ENCODE data around the gene PHF13. TPM values are rescaled to one million over a fixed set of nuclear protein-coding genes. Genes with fewer than 3 reads are reported as not detected.

Gene PHF13
- total RNA-seq, 3 donors from 2014 or later (not counting 1 experiment from before 2014, with no cell fraction given), result 7.3 to 14.2 (median 10.9) TPM

DNA sequence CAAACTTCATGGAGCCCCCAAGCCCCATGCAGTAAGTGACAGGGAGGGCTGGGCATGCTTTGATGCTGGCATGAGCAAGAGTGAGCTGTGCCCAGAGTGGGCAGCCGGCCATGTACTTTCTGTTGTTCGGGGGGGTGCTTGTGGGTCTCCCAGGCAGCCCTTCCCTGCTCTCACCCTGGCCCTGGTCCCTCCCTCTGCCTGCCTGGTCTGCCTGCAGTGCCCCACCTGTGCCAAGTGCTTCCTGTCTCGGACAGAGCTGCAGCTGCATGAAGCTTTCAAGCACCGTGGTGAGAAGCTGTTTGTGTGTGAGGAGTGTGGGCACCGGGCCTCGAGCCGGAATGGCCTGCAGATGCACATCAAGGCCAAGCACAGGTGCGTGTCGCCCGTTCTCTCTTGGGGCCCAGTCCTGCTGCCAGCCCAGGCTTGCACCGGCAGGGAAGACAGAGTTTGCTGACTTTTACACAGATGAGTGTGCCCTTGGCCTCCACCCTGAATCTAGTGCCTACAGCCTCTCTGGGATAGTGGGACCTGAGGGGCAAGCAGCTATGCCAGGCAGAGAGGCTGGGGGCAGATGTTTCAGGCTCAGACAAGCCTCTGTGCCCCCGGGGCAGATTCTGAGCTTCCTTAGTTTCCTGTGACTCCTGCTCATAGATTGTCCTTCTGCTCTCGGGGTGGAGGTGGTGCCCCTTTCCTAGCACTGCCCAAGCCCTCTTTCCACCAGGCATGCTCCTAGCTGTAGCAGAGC is 26.1 kb upstream of the PHF13 start:
- no peak for ATAC-seq
- Mint-ChIP-seq H3K4me3 (no peak overlapping the region), H3K27ac (no peak overlapping the region), H3K4me1 (peaks cover 29 to 43% of the 10 kb centered on the region in 2 donors), H3K9me3 (no peaks in the 10 kb centered on the region), H3K27me3 (ENCODE audit: low read depth in 2 of 2) (no peaks in the 10 kb centered on the region), H3K36me3 (no peaks in the 10 kb centered on the region)
- H3K27me3 ChIP-seq (ENCODE audit: control insufficient read depth, insufficient read depth, low read length), result no peaks in the 10 kb centered on the region
- TF ChIP-seq CTCF (IDR thresholded peaks at IDR 0.05), result no peak
- no peaks in the 10 kb centered on the region for H3K9me3 ChIP-seq (ENCODE audit: control insufficient read depth, insufficient read depth, low read length)
- no peak overlapping the region for H3K4me3 ChIP-seq (ENCODE audit: low read length)
- peaks cover 27% of the 10 kb centered on the region for H3K4me1 ChIP-seq (ENCODE audit: control insufficient read depth, insufficient read depth, low read length)
- 41% methylated on average over 13 of the region's 13 CpGs for WGBS (ENCODE audit: insufficient coverage)
- no peak overlapping the region for H3K27ac ChIP-seq (ENCODE audit: low read length)
- intact Hi-C loops (cut with micrococcal nuclease), result no loop called here
- no peak for DNase-seq
- H3K36me3 ChIP-seq (ENCODE audit: control insufficient read depth, insufficient read depth, low read length), result peaks cover 30% of the 10 kb centered on the region

GRCh38 chr1:6588128-6588892 is 25.2 kb upstream of the PHF13 start:
- Histone ChIP-seq H3K36me3 (ENCODE audit: control insufficient read depth, insufficient read depth, low read length) (peaks cover 39% of the 10 kb centered on the region), H3K27ac (ENCODE audit: low read length) (no peak overlapping the region), H3K27me3 (ENCODE audit: control insufficient read depth, insufficient read depth, low read length) (no peaks in the 10 kb centered on the region), H3K4me1 (ENCODE audit: control insufficient read depth, insufficient read depth, low read length) (peaks cover 28% of the 10 kb centered on the region), H3K9me3 (ENCODE audit: control insufficient read depth, insufficient read depth, low read length) (no peaks in the 10 kb centered on the region), H3K4me3 (ENCODE audit: low read length) (no peak overlapping the region)
- Mint-ChIP-seq H3K4me1 (peaks cover 30 to 43% of the 10 kb centered on the region in 2 donors), H3K27ac (no peak overlapping the region), H3K9me3 (no peaks in the 10 kb centered on the region), H3K36me3 (no peaks in the 10 kb centered on the region), H3K27me3 (ENCODE audit: low read depth in 2 of 2) (no peaks in the 10 kb centered on the region), H3K4me3 (no peak overlapping the region)
- no peak for ATAC-seq
- WGBS (ENCODE audit: insufficient coverage), result 89% methylated on average over 25 of the region's 25 CpGs
- no peak for TF ChIP-seq CTCF (IDR thresholded peaks at IDR 0.05)
- intact Hi-C loops (cut with micrococcal nuclease), result no loop called here
- DNase-seq, result no peak

- Histone ChIP-seq H3K4me1 (ENCODE audit: control insufficient read depth, insufficient read depth, low read length) (peaks cover 28% of the 10 kb centered on the region), H3K27me3 (ENCODE audit: control insufficient read depth, insufficient read depth, low read length) (no peaks in the 10 kb centered on the region), H3K9me3 (ENCODE audit: control insufficient read depth, insufficient read depth, low read length) (no peaks in the 10 kb centered on the region), H3K36me3 (ENCODE audit: control insufficient read depth, insufficient read depth, low read length) (peaks cover 44% of the 10 kb centered on the region), H3K4me3 (ENCODE audit: low read length) (no peak overlapping the region), H3K27ac (ENCODE audit: low read length) (no peak overlapping the region)
- DNase-seq, result no peak
- intact Hi-C loops (cut with micrococcal nuclease), result no loop called here
- Mint-ChIP-seq H3K4me3 (no peak overlapping the region), H3K4me1 (peaks cover 30 to 43% of the 10 kb centered on the region in 2 donors), H3K27me3 (ENCODE audit: low read depth in 2 of 2) (no peaks in the 10 kb centered on the region), H3K9me3 (no peaks in the 10 kb centered on the region), H3K36me3 (no peaks in the 10 kb centered on the region), H3K27ac (no peak overlapping the region)
- TF ChIP-seq CTCF (IDR thresholded peaks at IDR 0.05), result no peak
- ATAC-seq, result no peak
- 85% methylated on average over 24 of the region's 24 CpGs for WGBS (ENCODE audit: insufficient coverage)
Observed at GRCh38 chr1:6588893-6589520, 24.5 kb upstream of the PHF13 start.
